ENCODE results near the gene SGCA.

Gene SGCA

GRCh38 chr17:50182783-50183420 lies 17.1 kb downstream of the SGCA start:
- no peak for DNase-seq (ENCODE audit: low spot score)

- no peak for DNase-seq (ENCODE audit: low spot score)
Measured at GRCh38 chr17:50183421-50183994, 17.7 kb downstream of the SGCA start.

- no peak for DNase-seq (ENCODE audit: low spot score)
Measured at GRCh38 chr17:50184064-50184463, 18.3 kb downstream of the SGCA start.

- DNase-seq (ENCODE audit: low spot score), result no peak
Measured at GRCh38 chr17:50184611-50185398, 19.0 kb downstream of the SGCA start.

- DNase-seq (ENCODE audit: low spot score), result no peak
Measured at GRCh38 chr17:50185631-50186471, 20.0 kb downstream of the SGCA start.

- DNase-seq (ENCODE audit: low spot score), result peak; percentile 41
Measured at GRCh38 chr17:50186661-50187393, 21.0 kb downstream of the SGCA start.

- DNase-seq (ENCODE audit: low spot score), result no peak
Measured at GRCh38 chr17:50187394-50187725, 21.6 kb downstream of the SGCA start.

GRCh38 chr17:50187751-50188530 lies 22.1 kb downstream of the SGCA start:
- no peak for DNase-seq (ENCODE audit: low spot score)

GRCh38 chr17:50188531-50188920 lies 22.7 kb downstream of the SGCA start:
- DNase-seq (ENCODE audit: low spot score), result no peak

- no peak for DNase-seq (ENCODE audit: low spot score)
Measured at GRCh38 chr17:50188921-50189549, 23.2 kb downstream of the SGCA start.

- DNase-seq (ENCODE audit: low spot score), result no peak
Measured at GRCh38 chr17:50189550-50190292, 23.9 kb downstream of the SGCA start.

GRCh38 chr17:50190293-50190602 lies 24.4 kb downstream of the SGCA start:
- no peak for DNase-seq (ENCODE audit: low spot score)

- no peak for DNase-seq (ENCODE audit: low spot score)
Measured at GRCh38 chr17:50190603-50191358, 25.0 kb downstream of the SGCA start.

GRCh38 chr17:50191359-50192143 lies 25.7 kb downstream of the SGCA start:
- no peak for DNase-seq (ENCODE audit: low spot score)

GRCh38 chr17:50192144-50192617 lies 26.4 kb downstream of the SGCA start:
- DNase-seq (ENCODE audit: low spot score), result no peak

- DNase-seq (ENCODE audit: low spot score), result no peak
Measured at GRCh38 chr17:50192618-50193291, 26.9 kb downstream of the SGCA start.

- no peak for DNase-seq (ENCODE audit: low spot score)
Measured at GRCh38 chr17:50194140-50194933, 28.5 kb downstream of the SGCA start.

Measured in AG08395 (cell line).